HUDEP-2 (cell line): ENCODE results near the gene LINC00237.

ENCODE experiments used
- DNase-seq, 76 experiments: peaks; one replicate each; lab custom pipeline; 2025; ENCODE audit not compliant: unreplicated experiment in 76 of 76; lab: John Stamatoyannopoulos, UW

LINC00237 gene

DNA sequence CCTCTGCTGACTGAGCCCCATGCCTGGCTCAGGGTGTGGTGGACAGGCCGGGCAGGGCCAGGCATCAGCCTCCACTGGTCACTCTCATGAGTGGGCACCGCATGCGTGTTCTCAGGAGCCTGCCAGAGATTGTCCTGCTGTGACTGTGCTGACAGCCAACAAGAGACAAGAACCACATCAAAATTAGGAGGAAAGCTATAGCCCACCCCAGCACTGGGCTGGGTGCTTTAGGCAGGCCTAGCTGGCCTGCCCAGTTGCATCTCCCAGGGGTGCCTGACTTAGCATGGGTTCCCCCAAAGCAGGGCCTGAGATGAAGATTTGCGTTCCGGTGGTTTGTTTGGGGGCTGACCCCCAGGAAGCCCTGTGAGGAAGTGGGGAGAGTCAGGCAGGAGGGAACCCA lies 53.9 kb downstream of the LINC00237 start:
- DNase-seq: no peak

GRCh38 chr20:21050710-21051109 lies 55.4 kb downstream of the LINC00237 start:
- DNase-seq: no peak

- no peak for DNase-seq
Measured at GRCh38 chr20:21049305-21049828, 56.8 kb downstream of the LINC00237 start.

- peak in 49 of 76 experiments; percentile 2 to 65 (median 36) for DNase-seq
Measured at GRCh38 chr20:21048841-21049273, 57.3 kb downstream of the LINC00237 start.

- DNase-seq: no peak
Measured at GRCh38 chr20:21047981-21048380, 58.2 kb downstream of the LINC00237 start.

DNA sequence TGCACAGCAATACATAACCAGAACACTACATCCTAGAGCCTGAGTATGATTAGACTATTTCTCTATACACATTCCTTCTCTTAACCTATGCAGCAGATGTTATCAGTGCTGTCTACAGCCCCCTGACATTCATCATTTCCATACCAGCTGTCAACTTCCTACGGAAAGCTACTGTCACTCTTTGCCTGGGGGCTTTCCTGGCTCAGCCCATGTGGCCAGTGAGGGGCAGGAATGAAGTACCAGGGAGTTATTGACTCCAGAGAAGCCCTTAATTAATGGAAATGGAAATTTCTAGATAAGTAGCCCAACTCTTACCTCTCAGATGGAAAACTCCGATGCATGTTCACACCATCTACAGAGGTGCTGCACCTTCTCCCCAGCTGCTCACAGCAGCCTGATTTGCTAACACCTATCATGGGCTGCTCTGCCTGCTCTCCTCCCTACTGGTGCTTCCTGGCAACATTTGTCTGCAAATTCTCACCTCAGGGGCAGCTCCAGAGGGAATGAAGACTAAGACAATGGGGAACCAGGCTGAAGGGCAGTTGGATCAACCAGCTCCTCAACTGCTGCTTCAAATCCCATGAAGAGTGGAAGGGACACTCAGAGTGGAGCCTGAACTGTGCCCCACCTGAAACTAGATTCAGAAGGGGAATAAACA lies 59.6 kb downstream of the LINC00237 start:
- no peak for DNase-seq
